Mesothelial cell of epicardium (in vitro differentiated cells): ENCODE measurements around the gene ROGDI. TPM values are rescaled to one million over a fixed set of nuclear protein-coding genes. Genes with fewer than 3 reads are reported as not detected.

ENCODE experiments used
- DNase-seq, 2 experiments: peaks; one replicate each; pipeline ENCODE4 v3.0.0; 2021; ENCODE audit warnings: low spot score in 2 of 2; ENCODE audit not compliant: unreplicated experiment in 2 of 2
- H3K27ac Mint-ChIP-seq: 2 replicates; pipeline ENCODE4 v1.8.0; 2021; ENCODE audit warnings: mixed read lengths
- H3K27me3 Mint-ChIP-seq: 2 replicates; pipeline ENCODE4 v1.8.0; 2021; ENCODE audit warnings: low read depth, mixed read lengths
- H3K36me3 Mint-ChIP-seq: 2 replicates; pipeline ENCODE4 v1.8.0; 2021; ENCODE audit warnings: mixed read lengths
- H3K4me1 Mint-ChIP-seq: 2 replicates; pipeline ENCODE4 v1.8.0; 2021; ENCODE audit warnings: mixed read lengths
- H3K4me3 Mint-ChIP-seq: 2 replicates; pipeline ENCODE4 v1.8.0; 2021; ENCODE audit warnings: mild to moderate bottlenecking, moderate library complexity, mixed read lengths
- H3K9me3 Mint-ChIP-seq: 2 replicates; pipeline ENCODE4 v1.8.0; 2021; ENCODE audit warnings: mixed read lengths
- total RNA-seq: library from RNA; stranded (reverse); gene quantifications from 3 replicates; pipeline ENCODE4 v1.2.1, GENCODE V29; 2021
- TF ChIP-seq, protein P1 (sequence below): fragments of 200-600 bp; sonication (generic); IDR thresholded peaks from one replicate; pipeline ENCODE4 v1.5.0; 2021; ENCODE audit warnings: antibody characterized with exemption; ENCODE audit not compliant: unreplicated experiment

Gene ROGDI
- total RNA-seq, 1 donor from 2014 or later, result 61.8 TPM

GRCh38 chr16:4795828-4796572, 6.4 kb downstream of the ROGDI start:
- DNase-seq, result no peak
- Mint-ChIP-seq H3K9me3 (no peaks in the 10 kb centered on the region), H3K4me1 (peaks cover 4% of the 10 kb centered on the region), H3K27ac (no peak overlapping the region), H3K27me3 (no peaks in the 10 kb centered on the region), H3K4me3 (no peak overlapping the region), H3K36me3 (peaks cover 6% of the 10 kb centered on the region)
- TF ChIP-seq, protein P1, sequence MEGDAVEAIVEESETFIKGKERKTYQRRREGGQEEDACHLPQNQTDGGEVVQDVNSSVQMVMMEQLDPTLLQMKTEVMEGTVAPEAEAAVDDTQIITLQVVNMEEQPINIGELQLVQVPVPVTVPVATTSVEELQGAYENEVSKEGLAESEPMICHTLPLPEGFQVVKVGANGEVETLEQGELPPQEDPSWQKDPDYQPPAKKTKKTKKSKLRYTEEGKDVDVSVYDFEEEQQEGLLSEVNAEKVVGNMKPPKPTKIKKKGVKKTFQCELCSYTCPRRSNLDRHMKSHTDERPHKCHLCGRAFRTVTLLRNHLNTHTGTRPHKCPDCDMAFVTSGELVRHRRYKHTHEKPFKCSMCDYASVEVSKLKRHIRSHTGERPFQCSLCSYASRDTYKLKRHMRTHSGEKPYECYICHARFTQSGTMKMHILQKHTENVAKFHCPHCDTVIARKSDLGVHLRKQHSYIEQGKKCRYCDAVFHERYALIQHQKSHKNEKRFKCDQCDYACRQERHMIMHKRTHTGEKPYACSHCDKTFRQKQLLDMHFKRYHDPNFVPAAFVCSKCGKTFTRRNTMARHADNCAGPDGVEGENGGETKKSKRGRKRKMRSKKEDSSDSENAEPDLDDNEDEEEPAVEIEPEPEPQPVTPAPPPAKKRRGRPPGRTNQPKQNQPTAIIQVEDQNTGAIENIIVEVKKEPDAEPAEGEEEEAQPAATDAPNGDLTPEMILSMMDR, result no peak

DNA sequence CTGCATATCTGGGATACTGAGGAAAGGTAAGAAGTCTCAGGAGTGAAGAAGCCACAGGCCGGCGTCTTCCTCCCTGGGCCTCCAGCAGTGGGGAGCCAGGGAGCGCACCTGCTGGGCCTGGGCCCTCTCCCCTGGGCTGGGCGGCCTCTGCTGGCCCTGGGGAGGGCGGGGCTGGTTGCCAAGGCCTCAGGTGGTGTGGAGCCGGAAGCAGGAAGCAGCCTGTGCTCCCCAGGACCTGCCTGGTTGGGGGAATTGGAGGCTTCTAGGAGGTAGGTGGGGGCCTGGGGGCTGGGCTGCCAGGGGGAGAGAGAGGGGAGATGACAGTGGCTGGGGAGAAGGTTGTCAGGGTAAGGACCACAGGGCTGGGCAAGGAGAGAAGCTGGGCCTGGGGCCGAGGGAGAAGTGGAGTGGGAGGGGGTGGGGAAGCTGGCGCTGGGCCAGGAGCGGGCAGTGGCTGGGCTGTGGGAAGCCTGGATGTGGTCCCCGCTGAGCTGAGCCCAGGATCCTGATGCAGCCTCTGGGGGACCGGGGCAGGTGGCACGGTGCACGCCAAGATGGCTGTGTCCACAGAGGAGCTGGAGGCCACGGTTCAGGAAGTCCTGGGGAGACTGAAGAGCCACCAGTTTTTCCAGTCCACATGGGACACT, 7.1 kb downstream of the ROGDI start, which contains the start of gene SMIM22:
Gene SMIM22 (plus strand): TSS at position 189 of the 647 bp plus-strand sequence. CDS start 366 bp downstream, at position 555.
- H3K9me3 Mint-ChIP-seq, result no peaks in the 10 kb centered on the region
- H3K4me1 Mint-ChIP-seq, result peaks cover under 1% of the 10 kb centered on the region
- no peaks in the 10 kb centered on the region for H3K27me3 Mint-ChIP-seq
- H3K27ac Mint-ChIP-seq, result no peak within 1 kb of the TSS
- no peak within 1 kb of the TSS for H3K4me3 Mint-ChIP-seq
- DNase-seq, result no peak
- TF ChIP-seq, protein P1, result no peak
- peaks cover 6% of the 10 kb centered on the region for H3K36me3 Mint-ChIP-seq

DNA sequence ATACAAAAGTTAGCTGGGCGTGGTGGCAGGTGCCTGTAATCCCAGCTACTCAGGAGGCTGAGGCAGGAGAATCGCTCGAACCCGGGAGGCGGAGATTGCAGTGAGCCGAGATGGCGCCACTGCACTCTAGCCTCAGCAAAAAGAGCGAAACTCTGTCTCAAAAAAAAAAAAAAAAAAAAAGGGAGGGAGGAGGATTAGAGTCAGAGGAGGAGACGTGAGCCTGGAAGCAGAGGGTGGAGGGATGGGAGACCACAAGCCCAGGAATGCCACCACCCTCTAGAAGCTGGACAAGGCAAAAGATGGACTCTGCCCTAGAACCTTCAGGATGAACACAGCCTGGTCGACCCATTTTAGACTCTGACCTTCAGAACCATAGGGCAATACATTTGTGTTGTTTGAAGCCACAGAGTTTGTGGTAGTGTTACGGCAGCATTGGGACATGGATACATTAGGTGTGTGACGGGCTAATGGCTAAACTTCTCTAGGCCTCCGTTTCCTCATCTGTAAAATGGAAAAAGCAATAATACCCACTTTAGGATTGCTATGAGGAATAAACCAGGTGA, 9.4 kb downstream of the ROGDI start:
- no peaks in the 10 kb centered on the region for H3K9me3 Mint-ChIP-seq

DNA sequence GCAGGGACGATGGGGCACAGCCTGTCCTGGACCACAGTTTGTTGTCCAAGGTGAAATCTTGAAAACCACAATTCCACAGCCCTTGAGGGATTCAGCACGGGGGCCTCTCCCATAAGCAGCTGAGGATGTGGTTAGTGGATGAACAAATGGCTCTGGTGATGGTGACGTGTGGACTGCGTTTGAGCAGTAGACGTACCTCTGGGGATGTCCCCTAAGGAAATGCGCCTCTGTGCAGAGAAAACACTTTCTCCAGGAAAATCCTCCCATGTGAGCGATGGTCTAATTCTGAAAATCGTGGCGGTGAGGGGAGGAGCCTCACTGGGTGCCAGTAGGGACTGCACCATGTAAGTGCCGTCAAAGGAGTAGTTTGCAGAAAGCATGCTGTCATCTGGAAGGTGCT, 11.6 kb downstream of the ROGDI start:
- TF ChIP-seq, protein P1, result no peak
- H3K36me3 Mint-ChIP-seq, result no peaks in the 10 kb centered on the region
- H3K4me1 Mint-ChIP-seq, result peaks cover 12% of the 10 kb centered on the region
- no peak overlapping the region for H3K27ac Mint-ChIP-seq
- no peak overlapping the region for H3K4me3 Mint-ChIP-seq
- H3K27me3 Mint-ChIP-seq, result no peaks in the 10 kb centered on the region
- no peak for DNase-seq
- H3K9me3 Mint-ChIP-seq, result no peaks in the 10 kb centered on the region

More for the DNA sequence above, 9.4 kb downstream of the ROGDI start:
- TF ChIP-seq, protein P1, result no peak
- peaks cover 4% of the 10 kb centered on the region for H3K36me3 Mint-ChIP-seq
- peaks cover 9% of the 10 kb centered on the region for H3K4me1 Mint-ChIP-seq
- H3K27ac Mint-ChIP-seq, result no peak overlapping the region
- no peak for DNase-seq
- no peaks in the 10 kb centered on the region for H3K27me3 Mint-ChIP-seq
- no peak overlapping the region for H3K4me3 Mint-ChIP-seq

GRCh38 chr16:4790261-4790660, 12.2 kb downstream of the ROGDI start:
- H3K4me1 Mint-ChIP-seq, result peaks cover 12% of the 10 kb centered on the region

More at GRCh38 chr16:4790261-4790660, 12.2 kb downstream of the ROGDI start:
- H3K27me3 Mint-ChIP-seq, result no peaks in the 10 kb centered on the region
- no peak overlapping the region for H3K27ac Mint-ChIP-seq
- no peaks in the 10 kb centered on the region for H3K9me3 Mint-ChIP-seq
- DNase-seq, result no peak
- H3K4me3 Mint-ChIP-seq, result no peak overlapping the region
- TF ChIP-seq, protein P1, result no peak
- H3K36me3 Mint-ChIP-seq, result no peaks in the 10 kb centered on the region
